ENCODE data around the gene OLFM3.

OLFM3 gene

DNA sequence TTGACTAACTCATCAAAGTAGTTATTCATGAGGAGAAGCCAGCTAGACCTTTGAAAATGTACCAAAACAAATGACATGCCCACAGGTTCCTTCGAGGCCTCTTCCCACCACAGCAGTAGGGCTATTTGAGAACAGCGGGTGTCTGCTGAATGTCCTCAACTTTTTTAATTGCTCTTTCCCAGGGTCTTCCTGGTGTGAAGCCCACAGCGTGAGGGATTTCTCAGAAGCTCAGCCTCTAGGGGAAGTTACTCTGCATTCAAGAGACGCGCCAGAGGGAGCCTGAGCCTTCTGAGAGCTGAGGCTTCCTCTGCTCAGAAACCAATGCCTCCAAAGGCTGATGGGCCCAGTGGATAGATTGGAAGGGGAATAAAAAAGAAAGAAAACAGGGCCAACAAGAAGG lies 153.6 kb downstream of the OLFM3 start:
- DNase-seq = no peak

DNA sequence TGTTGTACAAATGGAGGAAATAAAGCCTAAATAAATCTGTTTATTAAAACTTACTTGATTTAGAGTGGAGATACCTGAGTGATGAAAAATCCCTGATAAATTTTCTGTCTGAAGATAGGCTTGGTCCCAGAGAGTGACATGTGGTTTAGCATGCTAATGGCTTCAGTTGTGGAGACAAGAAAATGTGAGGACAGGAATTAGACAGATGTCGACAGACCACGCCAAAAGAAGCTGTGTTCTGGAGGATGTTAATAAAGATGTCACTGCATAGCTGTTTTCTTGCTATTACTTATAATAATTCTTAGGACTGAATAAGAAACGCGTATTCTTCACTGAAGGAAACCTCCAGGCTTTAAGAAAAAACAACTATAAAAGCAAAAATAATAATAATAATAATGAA lies 154.9 kb downstream of the OLFM3 start:
- no peak for DNase-seq

DNA sequence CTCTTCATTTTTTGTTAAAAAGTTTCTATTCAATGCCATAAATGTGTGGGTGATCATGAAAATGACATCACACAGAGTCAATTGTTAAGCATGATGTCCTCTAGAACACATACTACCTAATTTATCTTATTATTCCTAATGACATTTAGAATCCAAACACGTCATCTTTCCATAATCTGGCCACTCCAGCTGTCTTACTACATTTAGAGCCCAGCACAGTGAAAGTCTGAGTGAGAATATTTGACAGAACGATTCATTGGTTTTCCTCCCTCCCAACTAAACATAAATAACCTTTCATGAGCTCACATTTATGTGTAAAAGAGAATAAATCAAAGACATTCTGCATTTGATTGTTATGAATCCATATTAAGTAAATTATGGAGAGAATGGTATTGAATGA lies 160.7 kb downstream of the OLFM3 start:
- no peak for DNase-seq

DNA sequence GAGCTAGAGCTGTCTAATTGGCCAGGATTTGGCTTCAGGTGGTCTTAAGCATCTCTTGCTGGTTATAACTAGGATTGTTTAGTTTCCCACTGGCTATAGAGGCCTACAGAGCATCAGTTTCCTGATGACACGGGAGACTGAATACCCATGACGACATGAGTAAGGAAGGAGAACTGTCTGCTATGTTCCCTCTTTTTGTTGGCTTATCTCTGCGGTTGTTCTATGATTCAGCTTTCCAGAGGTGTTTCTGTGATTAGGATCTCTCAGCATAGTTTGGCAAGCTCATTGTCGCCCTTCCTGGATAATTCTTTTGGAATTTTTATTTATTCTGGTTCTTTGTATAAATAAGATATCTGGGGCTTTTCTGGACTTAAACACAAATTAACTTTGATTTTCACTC lies 163.4 kb downstream of the OLFM3 start:
- DNase-seq = no peak

DNA sequence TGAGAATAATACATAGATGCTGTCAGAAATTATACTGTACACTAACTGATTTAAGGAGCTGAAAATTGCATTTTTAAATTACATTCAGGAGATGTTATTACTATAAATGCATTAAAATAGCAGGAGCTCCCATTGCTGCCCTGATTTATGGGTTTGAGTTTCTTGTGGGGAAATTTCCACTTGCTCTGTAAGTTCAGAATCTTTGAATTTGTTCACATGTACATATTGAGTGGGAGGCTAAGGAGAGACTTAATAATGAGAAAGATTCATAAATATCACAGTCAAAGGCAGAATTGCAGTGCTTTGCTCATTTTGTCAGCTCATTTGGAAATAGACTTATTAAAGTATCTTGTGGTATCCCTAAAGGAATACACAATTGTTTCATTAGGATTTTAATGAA lies 170.3 kb downstream of the OLFM3 start:
- no peak for DNase-seq

DNA sequence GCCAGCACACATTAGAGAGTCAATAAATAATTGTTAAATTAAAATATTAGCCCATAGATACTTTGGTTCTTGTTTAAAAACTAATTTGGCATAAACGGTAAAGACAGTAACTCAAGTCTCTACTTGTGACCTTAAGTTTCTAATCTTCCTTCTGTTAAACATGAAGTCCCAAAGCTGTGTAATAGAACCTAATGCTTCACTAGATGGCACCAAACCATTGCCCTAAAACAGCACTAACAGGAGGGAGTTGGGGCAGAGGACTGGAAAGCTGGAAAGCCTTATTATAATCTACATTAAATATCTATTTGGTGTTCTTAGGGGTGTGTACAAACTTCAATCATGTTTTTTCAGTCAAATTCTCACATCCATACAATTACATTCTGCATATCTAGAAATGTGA lies 176.7 kb downstream of the OLFM3 start:
- DNase-seq = no peak

DNA sequence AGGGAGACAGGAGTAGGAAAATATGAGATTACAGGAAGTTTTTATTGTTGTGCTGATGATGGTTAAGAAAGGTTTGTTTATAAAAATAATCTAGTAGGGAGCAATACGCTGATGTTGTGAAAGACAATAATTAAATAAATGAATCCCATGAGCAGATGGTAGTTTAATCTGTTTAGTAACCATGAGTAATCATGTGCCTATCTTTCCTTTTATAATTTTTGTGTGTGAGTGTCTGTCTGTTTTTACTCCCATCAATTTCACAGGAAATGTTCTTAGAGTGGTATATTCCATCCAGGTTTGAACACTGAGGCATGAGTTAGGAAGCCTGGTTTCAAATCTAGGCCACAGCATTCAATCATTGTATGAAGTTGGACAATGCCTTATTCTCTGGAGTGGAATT lies 180.5 kb downstream of the OLFM3 start:
- no peak for DNase-seq

DNA sequence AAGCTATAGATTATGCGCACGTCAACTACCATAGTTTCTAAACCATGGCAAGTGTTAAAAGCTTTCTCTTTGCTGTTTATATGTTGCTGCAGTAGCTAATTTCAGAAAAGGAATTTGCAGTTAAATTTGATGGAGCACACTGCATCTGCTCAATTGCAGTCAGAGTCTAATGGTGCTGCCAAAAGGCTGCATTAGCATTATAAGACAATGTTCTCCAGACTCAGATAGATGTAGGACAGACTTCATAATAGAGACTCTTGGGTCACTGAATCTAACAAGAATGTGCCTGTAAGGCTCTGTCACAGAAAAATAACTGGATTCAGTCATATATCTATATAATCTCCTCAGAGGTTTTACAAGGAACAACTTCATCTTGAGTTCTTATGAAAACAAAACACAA lies 198.3 kb downstream of the OLFM3 start:
- DNase-seq = no peak

DNA sequence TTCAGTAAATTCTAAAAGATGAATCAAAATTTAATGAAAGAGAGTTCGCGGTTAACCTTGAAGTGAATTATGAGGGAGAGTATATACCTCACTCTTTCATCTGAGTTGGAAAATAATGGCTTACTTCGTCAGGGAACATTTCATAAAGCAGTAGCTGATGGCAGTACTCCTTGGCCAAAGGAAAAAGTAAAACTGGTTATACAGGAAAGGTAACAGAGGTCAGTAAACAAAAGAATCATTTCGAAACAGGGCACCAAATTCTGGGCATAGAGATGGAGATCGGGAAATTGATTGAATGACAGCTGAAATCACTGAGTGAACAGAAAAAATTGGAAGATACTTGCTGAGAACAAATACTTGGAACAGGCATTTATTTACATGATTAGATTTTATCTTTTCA lies 199.0 kb downstream of the OLFM3 start:
- no peak for DNase-seq

DNA sequence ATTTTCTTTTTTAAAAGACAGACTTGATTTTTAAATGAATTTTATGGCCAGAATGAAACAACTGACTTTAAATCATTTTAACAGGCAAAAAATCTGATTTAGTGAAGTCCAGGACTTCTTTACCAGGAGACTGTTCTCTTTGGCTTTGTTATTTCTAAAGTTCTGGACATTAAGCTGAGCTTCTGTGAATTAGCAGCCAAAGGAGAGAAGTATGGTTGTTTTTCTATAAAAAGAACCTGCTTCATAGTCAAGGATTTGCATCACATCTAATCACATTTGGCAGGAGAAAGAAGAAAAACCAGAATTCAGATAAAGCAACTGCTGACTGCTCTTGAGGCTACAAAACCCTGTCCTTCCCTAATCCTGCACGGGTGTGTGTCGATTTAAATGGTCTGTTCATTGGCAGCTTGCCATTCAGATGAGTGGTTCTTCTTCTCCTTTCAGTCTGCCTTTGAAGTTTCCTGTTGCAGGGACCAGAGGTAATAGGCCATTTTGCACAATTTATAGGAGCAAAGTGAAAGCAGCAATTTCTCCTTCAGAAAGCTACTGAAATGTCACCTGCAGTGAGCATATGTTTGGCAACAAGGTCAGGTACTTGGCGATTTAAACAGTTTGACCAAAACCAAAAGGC lies 215.4 kb downstream of the OLFM3 start:
- no peak for DNase-seq

DNA sequence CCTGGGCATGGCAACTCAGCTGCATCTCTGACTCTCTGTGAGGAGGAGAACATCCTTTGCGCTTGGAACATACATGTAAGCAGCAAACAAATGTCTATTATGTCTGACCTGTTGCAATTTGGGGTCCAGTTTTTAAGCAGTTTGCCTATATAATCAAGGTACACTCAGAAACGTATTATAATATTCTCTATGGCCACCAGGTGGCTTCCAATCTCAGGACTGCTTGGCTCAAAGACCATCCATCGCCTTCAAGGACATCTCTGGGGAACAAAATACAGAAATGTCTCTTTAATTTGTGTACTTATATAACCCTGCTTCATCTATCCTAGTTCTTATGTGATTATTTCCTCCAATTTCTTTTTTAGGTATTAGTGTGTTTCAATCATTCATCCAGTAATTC lies 227.2 kb downstream of the OLFM3 start:
- DNase-seq = no peak

DNA sequence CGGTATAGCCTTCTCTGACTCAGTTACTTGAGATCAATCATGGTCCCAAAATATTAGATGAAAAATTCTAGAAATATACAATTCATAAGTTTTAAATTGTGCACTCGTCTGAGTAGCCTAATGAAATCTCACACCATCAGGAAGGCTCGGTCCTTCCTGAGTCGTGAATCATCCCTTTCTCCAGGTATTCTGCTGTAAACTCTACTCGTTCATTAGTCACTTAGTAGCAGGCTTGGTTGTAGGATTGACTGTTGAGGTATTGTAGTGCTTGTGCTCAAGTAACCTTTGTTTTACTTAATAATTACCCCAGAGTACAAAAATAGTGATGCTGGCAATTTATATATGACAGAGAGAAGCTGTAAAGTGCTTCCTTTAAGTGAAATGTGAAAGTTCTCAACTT lies 238.7 kb downstream of the OLFM3 start:
- no peak for DNase-seq

DNA sequence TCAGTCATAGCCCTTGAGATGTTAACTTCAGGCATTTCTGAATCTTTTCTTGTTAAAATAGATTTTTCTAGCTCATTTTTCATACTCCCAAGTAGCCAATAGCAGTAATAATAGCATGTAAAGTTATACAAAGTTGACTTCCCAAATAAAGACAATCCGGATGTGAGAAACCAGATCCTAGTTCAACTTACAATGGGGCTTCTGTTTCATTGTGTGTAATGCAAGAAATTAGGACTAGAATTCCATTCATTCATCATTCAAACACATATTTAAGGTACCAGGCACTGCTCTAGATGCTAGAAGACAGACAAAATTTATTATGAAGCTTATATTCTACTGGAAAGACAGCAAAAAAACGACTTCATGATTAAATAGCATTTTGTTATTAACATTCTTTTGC lies 240.3 kb downstream of the OLFM3 start:
- no peak for DNase-seq

All from GOT3 (cell line).